ENCODE data around the gene FBXO15. TPM values are rescaled to one million over a fixed set of nuclear protein-coding genes. Genes with fewer than 3 reads are reported as not detected.

FBXO15 gene
- total RNA-seq, 2 experiments from 2014 or later: 0.54 to 2.1 TPM

DNA sequence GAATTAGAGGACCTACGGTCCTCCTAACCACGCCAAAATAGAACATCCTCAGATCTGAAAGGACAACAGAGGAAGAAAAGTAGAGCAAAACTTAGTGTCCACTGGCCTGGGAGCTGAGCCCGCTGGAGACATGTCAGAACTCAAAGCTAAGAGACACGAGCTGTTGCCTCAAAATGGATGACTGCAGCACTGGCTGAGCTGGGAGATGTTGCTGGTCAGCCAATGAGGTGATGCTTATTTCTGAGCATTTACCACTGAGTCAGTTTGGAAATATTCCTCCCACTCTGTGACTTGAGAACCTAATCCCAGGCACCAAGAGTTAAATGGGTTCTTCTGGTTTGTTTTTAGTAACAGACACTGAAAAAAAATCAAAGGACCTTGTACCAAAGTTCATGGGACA lies 32.6 kb downstream of the FBXO15 start:
- no peak overlapping the region for H3K4me3 ChIP-seq (ENCODE audit: low read depth, low read length, poor library complexity, severe bottlenecking)
- H3K9me3 ChIP-seq (ENCODE audit: low read length): no peaks in the 10 kb centered on the region
- POLR2A ChIA-PET: no interaction called here
- DNase-seq (ENCODE audit: low spot score): no peak
- H4K20me1 ChIP-seq (ENCODE audit: insufficient read depth, low read length): no peaks in the 10 kb centered on the region
- H3K27ac ChIP-seq (ENCODE audit: low read depth, low read length, poor library complexity, severe bottlenecking): no peak overlapping the region
- TF ChIP-seq, protein P1, sequence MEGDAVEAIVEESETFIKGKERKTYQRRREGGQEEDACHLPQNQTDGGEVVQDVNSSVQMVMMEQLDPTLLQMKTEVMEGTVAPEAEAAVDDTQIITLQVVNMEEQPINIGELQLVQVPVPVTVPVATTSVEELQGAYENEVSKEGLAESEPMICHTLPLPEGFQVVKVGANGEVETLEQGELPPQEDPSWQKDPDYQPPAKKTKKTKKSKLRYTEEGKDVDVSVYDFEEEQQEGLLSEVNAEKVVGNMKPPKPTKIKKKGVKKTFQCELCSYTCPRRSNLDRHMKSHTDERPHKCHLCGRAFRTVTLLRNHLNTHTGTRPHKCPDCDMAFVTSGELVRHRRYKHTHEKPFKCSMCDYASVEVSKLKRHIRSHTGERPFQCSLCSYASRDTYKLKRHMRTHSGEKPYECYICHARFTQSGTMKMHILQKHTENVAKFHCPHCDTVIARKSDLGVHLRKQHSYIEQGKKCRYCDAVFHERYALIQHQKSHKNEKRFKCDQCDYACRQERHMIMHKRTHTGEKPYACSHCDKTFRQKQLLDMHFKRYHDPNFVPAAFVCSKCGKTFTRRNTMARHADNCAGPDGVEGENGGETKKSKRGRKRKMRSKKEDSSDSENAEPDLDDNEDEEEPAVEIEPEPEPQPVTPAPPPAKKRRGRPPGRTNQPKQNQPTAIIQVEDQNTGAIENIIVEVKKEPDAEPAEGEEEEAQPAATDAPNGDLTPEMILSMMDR (conservative IDR thresholded peaks at IDR 0.05; ENCODE audit: low read length): no peak
- no peak for TF ChIP-seq EZH2phosphoT487 (IDR thresholded peaks at IDR 0.05; ENCODE audit: borderline replicate concordance, low read depth, low read length)
- no peaks in the 10 kb centered on the region for H3K79me2 ChIP-seq (ENCODE audit: insufficient read depth, low read depth, low read length)
- H3K9me2 ChIP-seq (ENCODE audit: insufficient read depth, low read length): no peaks in the 10 kb centered on the region
- no peak overlapping the region for H2AFZ ChIP-seq (ENCODE audit: low read length)
- no peaks in the 10 kb centered on the region for H3K4me1 ChIP-seq (ENCODE audit: insufficient read depth, low read length, poor library complexity, severe bottlenecking)
- H3K4me2 ChIP-seq (ENCODE audit: low read length): no peak overlapping the region
- intact Hi-C loops (cut with micrococcal nuclease; ENCODE audit: unreplicated experiment): no loop called here
- CTCF ChIA-PET (ENCODE audit: unreplicated experiment): no interaction called here
- H3K36me3 ChIP-seq (ENCODE audit: insufficient read depth, low read length): no peaks in the 10 kb centered on the region
- BruUV-seq (replicated peaks): no TSS peak

DNA sequence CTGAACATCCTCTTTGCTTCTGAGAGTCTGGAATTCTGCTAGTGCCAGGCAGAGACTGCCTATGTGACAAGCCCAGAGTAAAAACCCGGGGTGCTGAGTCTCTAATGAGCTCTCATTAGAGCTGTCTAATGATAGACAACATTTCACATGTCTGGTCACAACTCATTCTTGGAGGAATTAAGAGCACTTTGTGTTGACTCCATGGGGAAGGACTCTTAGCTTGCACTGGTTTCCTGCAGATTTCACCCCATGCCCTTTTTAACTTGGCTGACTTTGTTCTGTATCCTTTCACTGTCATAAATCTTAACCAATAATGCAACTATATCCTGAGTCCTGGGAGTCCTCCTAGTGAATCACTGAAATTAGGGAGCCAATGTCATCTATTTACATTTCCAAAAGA lies 33.5 kb downstream of the FBXO15 start:
- H3K36me3 ChIP-seq (ENCODE audit: insufficient read depth, low read length): no peaks in the 10 kb centered on the region
- POLR2A ChIA-PET: no interaction called here
- TF ChIP-seq EZH2phosphoT487 (IDR thresholded peaks at IDR 0.05; ENCODE audit: borderline replicate concordance, low read depth, low read length): no peak
- TF ChIP-seq, protein P1 (conservative IDR thresholded peaks at IDR 0.05; ENCODE audit: low read length): no peak
- H3K79me2 ChIP-seq (ENCODE audit: insufficient read depth, low read depth, low read length): no peaks in the 10 kb centered on the region
- intact Hi-C loops (cut with micrococcal nuclease; ENCODE audit: unreplicated experiment): no loop called here
- no peak overlapping the region for H3K4me3 ChIP-seq (ENCODE audit: low read depth, low read length, poor library complexity, severe bottlenecking)
- no peak overlapping the region for H3K27ac ChIP-seq (ENCODE audit: low read depth, low read length, poor library complexity, severe bottlenecking)
- no peak overlapping the region for H3K4me2 ChIP-seq (ENCODE audit: low read length)
- H2AFZ ChIP-seq (ENCODE audit: low read length): no peak overlapping the region
- BruUV-seq (replicated peaks): no TSS peak
- no peaks in the 10 kb centered on the region for H3K9me3 ChIP-seq (ENCODE audit: low read length)
- no peak for DNase-seq (ENCODE audit: low spot score)
- H3K4me1 ChIP-seq (ENCODE audit: insufficient read depth, low read length, poor library complexity, severe bottlenecking): no peaks in the 10 kb centered on the region
- no peaks in the 10 kb centered on the region for H4K20me1 ChIP-seq (ENCODE audit: insufficient read depth, low read length)
- H3K9me2 ChIP-seq (ENCODE audit: insufficient read depth, low read length): no peaks in the 10 kb centered on the region
- CTCF ChIA-PET (ENCODE audit: unreplicated experiment): no interaction called here

- Histone ChIP-seq H3K4me2 (ENCODE audit: low read length) (no peak overlapping the region), H3K36me3 (ENCODE audit: insufficient read depth, low read length) (no peaks in the 10 kb centered on the region), H3K4me3 (ENCODE audit: low read depth, low read length, poor library complexity, severe bottlenecking) (no peak overlapping the region), H3K27ac (ENCODE audit: low read depth, low read length, poor library complexity, severe bottlenecking) (no peak overlapping the region), H3K9me3 (ENCODE audit: low read length) (no peaks in the 10 kb centered on the region), H3K9me2 (ENCODE audit: insufficient read depth, low read length) (no peaks in the 10 kb centered on the region), H2AFZ (ENCODE audit: low read length) (no peak overlapping the region), H4K20me1 (ENCODE audit: insufficient read depth, low read length) (no peaks in the 10 kb centered on the region), H3K79me2 (ENCODE audit: insufficient read depth, low read depth, low read length) (no peaks in the 10 kb centered on the region), H3K4me1 (ENCODE audit: insufficient read depth, low read length, poor library complexity, severe bottlenecking) (no peaks in the 10 kb centered on the region)
- TF ChIP-seq EZH2phosphoT487 (IDR thresholded peaks at IDR 0.05; ENCODE audit: borderline replicate concordance, low read depth, low read length): no peak
- TF ChIP-seq, protein P1 (conservative IDR thresholded peaks at IDR 0.05; ENCODE audit: low read length): no peak
- intact Hi-C loops (cut with micrococcal nuclease; ENCODE audit: unreplicated experiment): no loop called here
- CTCF ChIA-PET (ENCODE audit: unreplicated experiment): no interaction called here
- BruUV-seq (replicated peaks): no TSS peak
- DNase-seq (ENCODE audit: low spot score): no peak
- POLR2A ChIA-PET: no interaction called here
Observed at GRCh38 chr18:74113711-74114110, 33.9 kb downstream of the FBXO15 start.
